ENCODE measurements around the gene PLEKHA7.
"Not testable (repeated sequence)": the region's sequence is repeated elsewhere in the genome, so short reads cannot be mapped to it uniquely, and the experiment has no call there.

DNA sequence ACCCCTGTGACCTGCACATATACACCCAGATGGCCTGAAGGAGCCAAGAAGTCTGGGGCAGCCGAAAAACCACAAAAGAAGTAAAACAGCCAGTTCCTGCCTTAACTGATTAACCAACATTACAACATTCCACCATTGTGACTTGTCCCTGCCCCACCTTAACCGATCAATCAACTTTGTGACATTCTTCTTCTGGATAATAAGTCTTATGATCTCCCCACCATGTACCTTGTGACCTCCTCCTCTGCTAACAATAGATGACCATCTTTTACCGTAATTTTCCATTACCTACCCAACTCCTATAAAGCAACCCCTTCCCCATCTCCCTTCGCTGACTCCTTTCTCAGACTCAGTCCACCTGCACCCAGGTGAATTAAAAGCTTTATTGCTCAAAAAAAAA lies 125.2 kb downstream of the PLEKHA7 start:
- TF ChIP-seq, protein P1, sequence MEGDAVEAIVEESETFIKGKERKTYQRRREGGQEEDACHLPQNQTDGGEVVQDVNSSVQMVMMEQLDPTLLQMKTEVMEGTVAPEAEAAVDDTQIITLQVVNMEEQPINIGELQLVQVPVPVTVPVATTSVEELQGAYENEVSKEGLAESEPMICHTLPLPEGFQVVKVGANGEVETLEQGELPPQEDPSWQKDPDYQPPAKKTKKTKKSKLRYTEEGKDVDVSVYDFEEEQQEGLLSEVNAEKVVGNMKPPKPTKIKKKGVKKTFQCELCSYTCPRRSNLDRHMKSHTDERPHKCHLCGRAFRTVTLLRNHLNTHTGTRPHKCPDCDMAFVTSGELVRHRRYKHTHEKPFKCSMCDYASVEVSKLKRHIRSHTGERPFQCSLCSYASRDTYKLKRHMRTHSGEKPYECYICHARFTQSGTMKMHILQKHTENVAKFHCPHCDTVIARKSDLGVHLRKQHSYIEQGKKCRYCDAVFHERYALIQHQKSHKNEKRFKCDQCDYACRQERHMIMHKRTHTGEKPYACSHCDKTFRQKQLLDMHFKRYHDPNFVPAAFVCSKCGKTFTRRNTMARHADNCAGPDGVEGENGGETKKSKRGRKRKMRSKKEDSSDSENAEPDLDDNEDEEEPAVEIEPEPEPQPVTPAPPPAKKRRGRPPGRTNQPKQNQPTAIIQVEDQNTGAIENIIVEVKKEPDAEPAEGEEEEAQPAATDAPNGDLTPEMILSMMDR (IDR thresholded peaks at IDR 0.05) = not testable (repeated sequence)
- not testable (repeated sequence) for TF ChIP-seq ZFX (IDR thresholded peaks at IDR 0.05; ENCODE audit: borderline replicate concordance)
